GDM1 (cell line): ENCODE results near the gene MUC22.
"Not testable (repeated sequence)": the region's sequence is repeated elsewhere in the genome, so short reads cannot be mapped to it uniquely, and the experiment has no call there.

Source experiments
- DNase-seq: peaks from one replicate; lab custom pipeline; 2025; lab: John Stamatoyannopoulos, UW

The MUC22 gene

GRCh38 chr6:30998785-30999184, 11.5 kb upstream of the MUC22 start:
- no peak for DNase-seq

DNA sequence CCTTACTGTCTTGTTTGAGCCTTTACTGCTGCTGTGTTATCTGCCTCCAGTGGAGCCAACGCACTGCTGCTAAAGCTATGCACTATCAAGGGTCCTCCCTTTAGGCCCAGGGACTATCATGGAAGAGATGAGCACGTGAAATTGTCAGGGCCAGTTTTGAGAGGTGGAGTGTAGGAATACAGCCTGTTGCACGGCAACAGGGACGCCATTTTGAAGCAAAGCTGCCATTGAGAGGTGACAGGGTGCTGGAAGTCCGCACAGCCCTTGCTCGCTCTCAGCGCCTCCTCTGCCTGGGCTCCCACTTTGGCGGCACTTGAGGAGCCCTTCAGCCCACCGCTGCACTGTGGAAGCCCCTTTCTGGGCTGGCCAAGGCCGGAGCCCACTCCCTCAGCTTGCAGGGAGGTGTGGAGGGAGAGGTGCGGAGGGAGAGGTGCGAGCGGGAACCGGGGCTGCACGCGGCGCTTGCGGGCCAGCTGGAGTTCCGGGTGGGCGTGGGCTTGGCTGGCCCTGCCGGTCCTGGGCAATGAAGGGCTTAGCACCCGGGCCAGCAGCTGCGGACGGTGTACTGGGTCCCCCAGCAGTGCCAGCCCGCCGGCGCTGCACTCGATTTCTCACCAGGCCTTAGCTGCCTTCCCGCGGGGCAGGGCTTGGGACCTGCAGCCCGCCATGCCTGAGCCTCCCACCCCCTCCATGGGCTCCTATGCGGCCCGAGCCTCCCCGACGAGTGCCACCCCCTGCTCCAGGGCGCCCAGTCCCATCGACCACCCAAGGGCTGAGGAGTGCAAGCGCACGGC, 10.0 kb upstream of the MUC22 start:
- DNase-seq = not testable (repeated sequence)

- DNase-seq = no peak
Measured at GRCh38 chr6:31001281-31001888, 8.9 kb upstream of the MUC22 start.

- no peak for DNase-seq
Measured at GRCh38 chr6:31002471-31002870, 7.8 kb upstream of the MUC22 start.

- DNase-seq = no peak
Measured at GRCh38 chr6:31004794-31005193, 5.5 kb upstream of the MUC22 start.

- no peak for DNase-seq
Measured at GRCh38 chr6:31005249-31006020, 4.8 kb upstream of the MUC22 start.

DNA sequence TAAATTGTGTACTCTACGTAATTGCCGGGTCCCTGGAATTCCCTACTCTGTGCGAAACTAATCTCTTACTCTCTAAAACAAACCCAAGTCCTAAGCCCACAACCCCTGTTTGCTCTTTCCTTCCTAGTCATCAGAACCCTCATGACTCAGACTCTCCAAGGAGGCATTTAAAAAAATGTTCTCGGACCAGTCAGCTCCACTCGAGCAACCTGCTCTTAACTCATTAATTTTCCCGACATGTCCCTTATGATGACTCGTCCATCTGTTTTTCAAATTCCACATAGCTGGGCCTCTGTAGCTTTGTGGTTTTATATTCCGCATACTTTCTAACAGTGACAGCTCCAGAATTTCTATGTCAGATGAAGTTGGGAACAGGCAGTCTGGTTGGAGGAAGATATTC, 2.6 kb upstream of the MUC22 start:
- no peak for DNase-seq

DNA sequence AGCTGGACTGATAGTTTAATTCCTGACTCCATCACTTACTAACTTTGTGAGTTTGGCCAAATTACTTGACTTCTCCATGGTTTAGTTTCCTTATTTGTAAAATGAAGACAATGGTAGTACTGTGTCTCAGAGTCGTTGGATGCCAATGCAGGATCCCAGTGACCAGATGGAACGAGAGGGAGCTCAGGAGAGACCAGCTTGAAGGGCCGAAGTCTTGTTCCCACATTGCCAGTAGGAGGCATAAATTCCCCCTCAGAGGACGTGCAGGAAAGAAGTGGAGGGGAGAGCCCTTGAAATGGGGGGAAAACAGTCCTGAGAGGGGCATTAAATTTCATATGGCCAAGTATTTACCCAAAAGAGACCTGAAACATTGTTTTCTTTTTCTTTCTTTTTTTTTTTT, 2.1 kb upstream of the MUC22 start:
- DNase-seq = no peak

DNA sequence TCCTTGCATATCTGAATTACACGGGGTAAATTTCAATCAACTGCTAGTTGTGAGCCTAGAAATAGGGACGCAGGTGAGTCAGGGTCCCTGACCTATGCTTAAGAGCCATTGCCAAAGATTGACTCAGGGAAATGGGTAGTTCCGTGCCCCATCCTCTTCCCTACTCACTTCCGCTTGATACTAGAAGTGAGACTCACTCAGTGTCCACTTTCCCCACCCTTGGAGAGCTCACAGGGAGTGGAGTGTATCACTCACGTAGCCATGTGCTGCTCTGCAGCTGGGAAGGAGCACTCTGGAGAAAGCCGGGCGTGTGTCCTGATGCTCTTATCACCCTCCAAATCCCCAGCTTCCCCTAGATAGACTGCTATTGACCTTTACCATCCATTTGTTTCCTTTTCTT, 543 bp upstream of the MUC22 start:
- DNase-seq = no peak

DNA sequence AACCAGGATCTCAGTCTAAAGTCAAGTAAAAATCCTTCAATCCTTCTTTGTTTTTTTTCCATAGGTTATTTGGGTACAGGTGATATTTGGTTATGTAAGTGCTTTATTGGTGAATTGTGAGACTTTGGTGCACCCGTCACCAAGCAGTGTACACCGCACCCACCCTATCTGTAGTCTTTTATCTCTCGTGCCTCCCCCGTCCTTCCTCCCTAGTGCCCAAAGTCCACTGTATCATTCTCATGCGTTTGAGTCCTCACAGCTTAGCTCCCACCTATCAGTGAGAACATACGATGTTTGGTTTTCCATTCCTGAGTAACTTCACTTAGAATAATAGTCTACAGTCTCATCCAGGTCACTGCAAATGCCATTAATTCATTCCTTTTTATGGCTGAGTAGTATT, 879 bp downstream of the MUC22 start:
- DNase-seq = no peak

DNA sequence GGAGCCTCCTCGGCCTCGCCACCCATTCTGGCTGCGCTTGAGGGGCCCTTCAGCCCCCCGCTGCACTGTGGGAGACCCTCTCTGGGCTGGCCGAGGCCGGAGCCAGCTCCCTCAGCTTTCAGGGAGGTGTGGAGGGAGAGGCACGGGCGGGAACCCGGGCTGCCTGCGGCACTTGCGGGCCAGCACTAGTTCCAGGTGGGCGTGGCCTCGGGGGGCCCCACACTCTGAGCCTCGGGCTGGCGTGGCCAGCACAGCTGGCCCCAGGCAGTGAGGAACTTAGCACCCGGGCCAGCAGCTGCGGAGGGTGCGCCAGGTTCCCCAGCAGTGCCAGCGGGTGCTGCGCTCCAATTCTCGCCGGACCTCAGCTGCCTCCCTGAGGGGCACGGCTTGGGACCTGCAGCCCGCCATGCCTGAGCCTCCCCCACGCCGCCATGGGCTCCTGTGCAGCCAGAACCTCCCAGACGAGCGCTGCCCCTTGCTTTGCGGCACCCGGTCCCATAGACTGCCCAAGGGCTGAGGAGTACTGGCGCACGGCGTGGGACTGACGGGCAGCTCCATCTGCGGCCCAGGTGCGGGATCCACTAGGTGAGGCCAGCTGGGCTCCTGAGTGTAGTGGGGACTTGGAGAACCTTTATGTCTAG, 6.5 kb downstream of the MUC22 start:
- DNase-seq = no peak

GRCh38 chr6:31017436-31017835, 7.2 kb downstream of the MUC22 start:
- not testable (repeated sequence) for DNase-seq

DNA sequence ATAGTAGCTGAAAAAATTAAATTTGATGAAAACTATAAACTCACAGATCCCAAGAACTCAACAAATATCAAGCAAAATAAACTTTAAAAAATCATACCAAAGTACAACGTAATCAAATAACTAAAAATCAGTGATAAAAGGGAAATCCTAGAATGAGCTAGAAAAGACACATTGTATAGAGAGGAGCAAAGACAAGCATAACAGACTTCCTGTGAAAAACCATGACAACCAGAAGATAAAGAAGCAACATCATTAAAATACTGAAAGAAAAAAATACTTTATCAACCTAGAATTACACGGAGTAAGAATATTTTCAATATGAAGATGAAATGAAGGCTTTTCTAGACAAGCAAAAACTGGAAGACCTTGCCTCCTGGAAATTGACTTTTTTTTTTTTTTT, 9.8 kb downstream of the MUC22 start:
- no peak for DNase-seq

DNA sequence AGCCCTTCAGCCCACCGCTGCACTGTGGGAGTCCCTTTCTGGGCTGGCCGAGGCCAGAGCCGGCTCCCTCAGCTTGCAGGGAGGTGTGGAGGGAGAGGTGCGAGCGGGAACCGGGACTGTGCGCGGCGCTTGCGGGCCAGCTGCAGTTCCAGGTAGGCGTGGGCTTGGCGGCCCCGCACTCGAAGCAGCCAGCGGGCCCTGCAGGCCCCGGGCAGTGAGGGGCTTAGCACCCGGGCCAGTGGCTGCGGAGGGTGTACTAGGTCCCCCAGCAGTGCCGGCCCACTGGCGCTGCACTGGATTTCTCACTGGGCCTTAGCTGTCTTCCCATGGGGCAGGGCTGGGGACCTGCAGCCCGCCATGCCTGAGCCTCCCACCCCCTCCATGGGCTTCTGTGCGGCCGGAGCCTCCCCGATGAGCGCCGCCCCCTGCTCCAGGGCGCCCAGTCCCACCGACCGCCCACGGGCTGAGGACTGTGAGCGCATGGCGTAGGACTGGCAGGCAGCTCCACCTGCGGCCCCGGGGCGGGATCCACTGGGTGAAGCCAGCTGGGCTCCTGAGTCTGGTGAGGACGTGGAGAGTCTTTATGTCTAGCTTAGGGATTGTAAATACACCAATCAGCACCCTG, 10.5 kb downstream of the MUC22 start:
- not testable (repeated sequence) for DNase-seq

DNA sequence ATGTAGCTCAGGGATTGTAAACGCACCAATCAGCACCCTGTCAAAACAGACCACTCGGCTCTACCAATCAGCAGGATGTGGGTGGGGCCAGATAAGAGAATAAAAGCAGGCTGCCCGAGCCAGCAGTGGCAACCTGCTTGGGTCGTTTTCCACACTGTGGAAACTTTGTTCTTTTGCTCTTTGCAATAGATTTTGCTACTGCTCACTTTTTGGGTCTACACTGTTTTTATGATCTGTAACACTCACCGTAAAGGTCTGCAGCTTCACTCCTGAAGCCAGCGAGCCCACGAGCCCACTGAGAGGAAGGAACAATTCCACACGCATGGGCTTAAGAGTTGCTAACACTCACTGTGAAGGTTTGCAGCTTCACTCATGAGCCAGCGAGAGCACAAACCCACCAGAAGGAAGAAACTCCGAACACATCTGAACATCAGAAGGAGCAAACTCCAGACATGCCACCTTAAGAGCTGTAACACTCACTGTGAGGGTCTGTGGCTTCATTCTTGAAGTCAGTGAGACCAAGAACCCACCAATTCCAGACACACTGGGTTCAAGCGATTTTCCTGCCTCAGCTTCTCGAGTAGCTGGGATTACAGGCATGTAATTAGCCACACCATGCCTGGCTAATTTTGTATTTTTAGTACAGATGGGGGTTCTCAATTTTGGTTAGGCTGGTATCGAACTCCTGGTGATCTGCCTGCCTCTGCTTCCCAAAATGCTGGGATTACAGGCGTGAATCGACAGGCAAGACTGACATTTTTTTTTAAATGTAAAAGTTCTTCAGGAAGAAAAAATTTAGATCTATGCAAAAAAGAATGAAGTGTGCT, 11.6 kb downstream of the MUC22 start:
- not testable (repeated sequence) for DNase-seq

- no peak for DNase-seq
Measured at GRCh38 chr6:31025595-31025994, 15.3 kb downstream of the MUC22 start.

DNA sequence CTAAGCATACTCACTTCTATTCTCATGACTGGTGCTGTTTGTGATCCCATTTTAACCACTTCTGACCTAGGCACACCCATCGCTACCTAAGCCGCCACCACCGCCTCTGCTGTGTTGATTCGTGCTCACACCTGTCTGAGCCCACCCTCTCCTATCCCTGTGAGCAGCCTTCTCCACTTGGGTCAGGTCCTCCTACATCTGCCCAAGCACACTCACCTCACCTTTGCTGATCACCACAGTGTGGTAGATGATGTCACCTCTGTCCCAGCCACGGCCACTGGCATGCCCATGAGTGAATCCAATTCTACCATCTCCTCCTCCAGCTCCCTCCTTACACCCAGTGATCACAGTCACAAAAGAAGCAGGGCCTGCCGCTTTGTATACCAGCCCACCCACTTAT, 20.8 kb downstream of the MUC22 start:
- no peak for DNase-seq

DNA sequence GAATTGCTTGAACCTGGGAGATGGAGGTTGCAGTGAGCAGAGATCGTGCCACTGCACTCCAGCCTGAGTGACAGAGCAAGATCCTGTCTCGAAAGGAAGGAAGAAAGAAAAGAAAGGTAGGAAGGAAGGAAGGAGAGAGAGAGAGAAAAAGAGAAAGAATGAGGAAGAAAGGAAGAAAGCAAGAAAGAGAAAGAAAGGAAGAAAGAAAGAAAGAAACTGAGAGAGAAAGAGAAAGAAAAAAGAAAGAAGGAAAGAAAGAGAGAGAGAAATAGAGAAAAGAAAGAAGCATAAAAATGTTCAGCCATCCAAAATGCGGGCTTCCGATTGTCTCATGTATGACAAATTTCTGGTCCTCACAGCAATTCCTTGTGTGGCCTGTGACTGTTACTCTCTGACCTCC, 22.8 kb downstream of the MUC22 start:
- no peak for DNase-seq

DNA sequence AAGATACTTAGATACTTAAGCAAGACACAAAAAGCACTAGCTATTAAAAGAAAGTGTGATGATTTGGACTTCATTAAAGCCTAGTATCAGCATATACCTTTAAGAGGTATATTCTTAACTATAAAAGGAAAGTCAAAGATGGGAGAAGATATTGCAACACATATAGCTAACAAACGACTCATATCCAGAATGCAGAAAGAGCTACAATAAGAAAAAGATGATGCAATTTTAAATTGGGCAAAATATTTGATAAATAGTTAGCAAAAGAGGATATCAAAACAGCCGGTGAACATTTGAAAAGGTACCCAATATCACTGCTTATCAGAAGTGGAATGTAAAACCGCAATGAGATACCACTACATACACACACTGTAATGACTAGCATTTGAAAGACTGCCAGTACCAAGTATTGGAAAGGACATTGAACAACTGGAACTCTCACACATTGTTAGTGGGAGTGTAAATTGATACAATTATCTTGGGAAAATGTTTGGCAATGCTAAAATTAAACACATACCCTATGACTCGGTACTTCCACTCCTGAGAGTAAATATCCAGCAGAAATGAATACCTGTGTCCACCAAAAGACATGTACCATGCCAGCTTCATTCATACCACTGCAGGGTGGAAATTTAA, 25.7 kb downstream of the MUC22 start:
- DNase-seq = no peak

DNA sequence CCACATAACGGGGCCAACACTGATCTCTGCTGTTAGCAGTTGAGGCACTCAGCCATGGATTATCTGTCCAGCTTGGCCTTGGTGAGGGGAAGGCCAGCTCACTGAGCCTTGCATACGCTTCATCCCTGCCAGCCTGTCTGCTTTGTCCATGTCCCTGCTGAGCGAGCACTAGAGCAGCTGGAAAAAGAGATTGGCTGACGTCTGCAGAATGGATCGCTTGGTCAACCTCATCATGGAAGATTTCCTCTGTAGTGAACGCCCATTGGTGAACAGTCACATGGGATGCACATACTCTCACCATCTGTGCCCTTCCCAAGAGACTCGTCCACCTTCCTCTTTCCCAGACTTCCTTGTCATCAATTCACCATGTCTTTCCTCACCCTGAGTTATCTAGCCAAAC, 26.9 kb downstream of the MUC22 start:
- no peak for DNase-seq

GRCh38 chr6:31037682-31038081, 27.4 kb downstream of the MUC22 start:
- DNase-seq = no peak
